ENCODE results near the gene VEPH1.

Gene VEPH1

DNA sequence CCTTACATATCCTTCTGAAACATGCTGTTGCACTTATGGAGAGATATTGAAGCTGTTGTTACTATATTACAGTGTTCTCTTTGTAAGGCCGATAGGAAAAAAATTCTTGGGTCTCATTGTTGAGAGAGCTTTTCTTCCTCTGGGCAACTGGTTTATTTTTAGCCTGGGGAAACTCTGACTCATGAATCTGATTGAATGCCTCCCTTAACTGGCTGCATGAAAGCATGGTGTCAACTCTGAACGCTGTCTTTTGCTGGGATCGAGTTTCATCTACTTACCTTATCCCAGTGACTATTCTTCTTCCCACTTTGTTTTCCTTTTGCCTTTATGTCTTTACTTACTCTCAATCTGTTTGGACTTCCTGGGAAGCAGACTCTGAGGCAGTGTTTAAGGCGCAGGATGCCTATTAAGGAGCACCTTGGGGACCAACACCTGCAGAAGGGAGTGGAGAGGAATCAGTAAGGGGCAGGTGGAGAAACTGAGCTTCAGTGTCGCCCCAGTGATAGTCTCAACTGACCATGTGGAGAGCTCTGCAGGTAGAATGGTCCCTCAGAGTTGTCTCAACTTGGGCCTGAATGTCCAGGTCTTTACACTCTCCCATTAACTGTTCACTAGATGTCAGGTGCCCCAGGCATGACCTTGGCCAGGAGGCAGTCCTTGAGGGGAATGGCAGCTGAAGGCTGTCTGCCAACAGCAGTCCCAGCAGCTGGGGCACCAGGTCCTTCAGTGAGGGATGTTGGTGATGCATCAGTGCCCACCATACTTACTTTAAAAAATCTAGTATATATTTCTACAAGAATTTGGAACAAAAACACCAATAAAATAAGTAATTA is 254.4 kb downstream of the VEPH1 start:
- DNase-seq = peak; percentile 62

DNA sequence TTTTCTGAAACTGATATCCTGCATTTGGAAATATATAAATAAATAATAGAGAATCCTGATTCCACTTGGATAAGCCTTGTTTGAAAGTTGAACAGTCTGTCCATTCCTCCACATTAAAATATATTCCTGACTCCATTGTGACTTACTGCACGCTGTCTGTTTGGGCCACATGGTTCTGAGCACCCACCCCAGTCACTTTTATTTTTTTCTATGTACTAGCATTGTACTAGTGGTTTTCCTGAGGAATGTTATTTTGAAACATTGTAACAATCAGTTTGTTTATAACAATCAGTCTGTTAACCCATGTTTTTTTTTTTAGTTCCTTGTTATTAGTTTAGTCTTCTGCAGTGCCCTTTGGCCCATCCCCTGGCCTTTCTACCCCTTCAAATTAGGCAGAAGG is 255.8 kb downstream of the VEPH1 start:
- DNase-seq = no peak

DNA sequence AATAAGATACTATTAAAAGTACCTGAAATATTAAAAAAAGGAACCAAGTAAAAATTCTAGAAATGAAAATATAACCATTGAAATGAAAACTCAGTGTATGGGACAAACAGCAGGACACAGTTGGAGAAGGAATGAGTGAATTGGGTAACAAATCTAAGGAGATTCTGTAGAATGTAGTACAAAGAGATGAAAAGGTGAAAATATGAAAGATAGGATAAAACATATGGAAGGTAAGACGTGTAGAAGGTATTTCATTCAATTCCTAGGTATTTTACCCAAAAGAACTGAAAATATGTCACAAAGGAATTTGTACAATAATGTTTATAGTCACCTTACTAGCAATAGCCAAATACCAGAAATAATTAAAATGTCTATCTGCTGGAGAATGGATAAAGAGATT is 260.4 kb downstream of the VEPH1 start:
- no peak for DNase-seq

DNA sequence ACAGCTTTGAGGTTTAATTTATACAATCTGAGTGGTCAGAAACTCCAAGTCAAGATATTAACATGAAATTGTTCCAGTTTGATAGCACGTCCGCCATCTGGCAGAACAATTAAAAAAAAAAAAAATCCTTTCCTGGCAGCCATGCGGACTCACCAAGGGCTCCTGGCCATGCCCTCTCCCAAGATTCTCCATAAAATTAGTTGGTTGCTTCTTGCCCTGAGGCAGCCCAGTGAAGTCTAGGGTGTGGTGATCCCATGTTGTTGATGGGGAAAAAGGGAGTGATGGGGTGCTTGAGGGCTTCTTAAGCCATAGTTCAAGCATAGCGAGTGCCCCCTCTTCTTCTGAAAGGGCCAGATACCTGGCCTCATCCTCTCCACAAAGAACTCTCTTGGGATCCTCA is 261.6 kb downstream of the VEPH1 start:
- DNase-seq = no peak

DNA sequence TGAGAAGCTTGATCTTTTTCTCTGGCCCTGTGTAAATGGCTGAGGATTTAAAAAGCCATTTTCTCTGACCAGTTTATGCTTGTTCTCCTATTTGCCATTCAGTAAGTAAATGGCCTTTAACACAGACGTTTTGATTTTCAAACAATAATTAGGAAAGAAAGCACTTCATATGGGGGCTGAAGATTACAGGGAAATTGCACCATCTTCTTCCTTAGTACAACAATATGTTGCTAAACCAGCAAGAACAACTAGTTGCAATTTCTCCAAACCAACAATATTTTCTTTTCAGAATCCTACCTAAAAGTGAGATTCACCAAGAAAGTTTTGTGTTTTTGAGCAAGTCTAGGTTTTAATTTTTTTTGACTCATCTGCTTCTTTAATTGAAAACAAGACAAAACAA is 262.8 kb downstream of the VEPH1 start:
- DNase-seq = peak; percentile 5

DNA sequence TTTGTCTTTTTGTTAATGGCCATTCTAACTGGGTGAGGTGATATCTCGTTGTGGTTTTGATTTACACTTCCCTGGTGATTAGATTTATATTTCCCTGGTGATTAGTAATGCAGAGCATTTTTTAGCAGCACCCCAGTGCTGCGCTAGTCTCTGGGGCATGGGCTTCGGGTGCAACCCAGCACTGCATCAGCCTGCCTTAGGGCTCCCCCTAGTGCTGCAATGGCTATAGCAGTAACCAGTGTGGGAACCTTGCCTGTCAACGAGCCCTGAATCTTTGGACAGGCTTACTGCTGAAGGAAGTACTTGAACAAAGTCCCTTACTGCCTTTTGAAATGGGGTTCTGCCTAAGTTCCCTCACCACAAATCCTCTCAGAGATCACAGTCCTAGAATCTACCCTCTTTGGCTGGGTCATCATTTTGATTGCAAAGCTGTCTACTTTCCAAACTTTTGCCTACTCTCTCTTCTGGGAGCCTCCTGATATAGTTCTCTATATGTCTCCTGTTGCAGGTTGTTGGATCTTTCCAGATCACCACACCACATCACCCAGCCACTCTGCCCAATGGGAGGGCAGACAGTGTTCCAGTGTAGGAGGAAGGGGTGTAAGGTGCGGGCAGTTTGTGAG is 264.0 kb downstream of the VEPH1 start:
- peak; percentile 67 for DNase-seq

DNA sequence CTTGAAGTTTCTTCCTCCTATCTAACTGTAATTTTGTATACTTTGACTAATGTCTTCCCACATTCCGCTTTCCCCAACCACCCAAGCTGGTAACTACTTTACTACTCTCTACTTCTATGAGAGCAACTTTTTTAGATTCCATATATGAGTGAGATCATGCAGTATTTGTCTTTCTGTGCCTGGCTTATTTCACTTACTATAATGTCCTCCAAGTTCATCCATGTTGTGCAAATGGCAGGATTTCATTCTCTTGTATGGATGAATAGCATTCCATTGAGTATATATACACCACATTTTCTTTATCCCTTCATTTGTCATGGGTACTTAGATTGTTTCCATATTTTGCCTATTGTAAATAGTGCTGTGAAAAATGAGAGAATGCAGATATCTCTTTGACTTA is 264.8 kb downstream of the VEPH1 start:
- DNase-seq = no peak

DNA sequence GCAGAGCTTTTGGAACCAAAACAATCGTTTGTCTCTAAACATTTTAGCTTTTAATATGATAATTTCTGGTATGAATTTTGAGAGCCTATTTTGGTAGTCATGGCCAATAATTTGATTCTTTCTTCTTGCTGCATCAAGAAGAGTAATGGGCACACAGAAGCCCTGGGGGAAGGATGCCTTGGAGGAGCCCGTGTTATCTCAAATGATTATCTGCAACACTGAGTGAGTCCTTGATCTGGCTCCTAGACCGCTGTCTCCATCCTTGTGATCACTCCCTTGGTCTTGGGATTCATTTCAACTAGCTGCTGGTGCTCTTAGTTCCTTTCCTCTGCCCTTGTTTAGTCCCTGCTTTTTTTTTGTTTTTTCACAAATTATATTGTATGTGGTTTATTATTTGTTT is 265.3 kb downstream of the VEPH1 start:
- DNase-seq = no peak

DNA sequence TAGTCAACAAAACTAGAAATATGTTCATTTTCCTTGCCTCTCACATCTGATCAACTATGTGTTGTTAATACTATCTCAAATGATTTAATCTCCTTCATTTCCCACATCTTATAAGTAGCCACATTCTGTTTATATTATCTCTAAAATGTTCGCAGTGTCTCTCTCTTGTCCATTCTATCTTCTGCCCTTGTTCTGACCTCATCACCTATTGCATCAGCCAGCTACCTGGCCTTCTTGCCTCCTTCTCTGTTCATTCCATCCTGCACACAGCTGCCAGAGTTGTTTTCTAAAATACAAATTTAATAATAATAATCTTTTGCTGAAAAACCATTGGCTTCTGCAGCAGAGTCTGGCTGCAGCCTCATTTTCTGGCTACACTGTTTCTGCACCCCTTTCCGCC is 267.9 kb downstream of the VEPH1 start:
- no peak for DNase-seq

DNA sequence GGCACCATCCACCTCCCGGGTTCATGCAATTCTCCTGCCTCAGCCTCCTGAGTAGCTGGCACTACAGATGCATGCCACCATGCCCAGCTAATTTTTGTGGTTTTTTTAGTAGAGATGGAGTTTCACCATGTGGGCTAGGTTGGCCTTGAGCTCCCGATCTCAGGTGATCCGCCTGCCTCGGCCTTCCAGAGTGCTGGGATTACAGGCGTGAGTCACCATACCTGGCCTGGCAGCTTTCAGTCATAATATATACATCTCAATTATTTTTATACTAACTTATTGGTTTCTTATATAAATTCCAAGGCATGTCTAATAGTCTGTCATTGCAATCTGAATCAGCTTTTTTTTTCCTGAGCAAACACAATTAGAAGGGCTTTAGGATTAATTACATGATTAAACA is 269.3 kb downstream of the VEPH1 start:
- DNase-seq = no peak

DNA sequence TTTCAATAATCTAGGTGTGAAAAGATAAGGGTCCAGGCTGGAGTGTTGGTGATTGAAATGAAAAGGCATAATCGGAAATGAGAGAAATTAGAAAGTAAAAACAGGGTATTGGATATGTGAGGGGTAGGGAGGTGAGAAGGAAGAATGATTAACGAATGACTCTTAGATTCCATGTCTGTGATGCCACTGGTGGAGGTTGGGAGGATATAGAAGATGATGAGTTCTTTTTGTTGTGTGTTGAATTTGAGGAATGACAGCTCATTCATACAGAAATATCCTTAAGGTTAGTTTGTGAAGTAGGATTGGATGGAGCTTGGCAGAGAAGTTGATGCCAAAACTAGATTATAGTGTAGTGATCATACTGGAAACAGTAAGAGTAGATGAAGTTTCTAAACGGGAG is 271.1 kb downstream of the VEPH1 start:
- no peak for DNase-seq

DNA sequence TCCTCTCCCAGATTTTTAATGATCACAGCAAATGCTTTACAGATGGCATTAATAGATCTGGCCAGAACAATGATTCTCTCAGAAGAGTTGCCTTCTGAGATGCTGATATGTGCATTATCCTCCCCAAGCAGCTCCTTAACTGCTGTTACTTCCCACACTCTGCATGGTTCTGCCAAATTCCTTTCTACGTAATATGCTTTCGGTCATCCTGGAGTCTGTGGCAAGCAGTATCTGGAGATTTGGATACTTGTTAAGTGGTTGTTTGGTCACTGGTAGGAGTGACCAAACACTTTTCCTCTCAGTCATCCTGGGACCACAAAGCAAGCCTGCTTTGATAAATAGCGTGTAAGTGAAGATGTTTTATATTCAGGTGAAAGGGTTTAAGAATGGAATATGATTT is 272.1 kb downstream of the VEPH1 start:
- DNase-seq = no peak

DNA sequence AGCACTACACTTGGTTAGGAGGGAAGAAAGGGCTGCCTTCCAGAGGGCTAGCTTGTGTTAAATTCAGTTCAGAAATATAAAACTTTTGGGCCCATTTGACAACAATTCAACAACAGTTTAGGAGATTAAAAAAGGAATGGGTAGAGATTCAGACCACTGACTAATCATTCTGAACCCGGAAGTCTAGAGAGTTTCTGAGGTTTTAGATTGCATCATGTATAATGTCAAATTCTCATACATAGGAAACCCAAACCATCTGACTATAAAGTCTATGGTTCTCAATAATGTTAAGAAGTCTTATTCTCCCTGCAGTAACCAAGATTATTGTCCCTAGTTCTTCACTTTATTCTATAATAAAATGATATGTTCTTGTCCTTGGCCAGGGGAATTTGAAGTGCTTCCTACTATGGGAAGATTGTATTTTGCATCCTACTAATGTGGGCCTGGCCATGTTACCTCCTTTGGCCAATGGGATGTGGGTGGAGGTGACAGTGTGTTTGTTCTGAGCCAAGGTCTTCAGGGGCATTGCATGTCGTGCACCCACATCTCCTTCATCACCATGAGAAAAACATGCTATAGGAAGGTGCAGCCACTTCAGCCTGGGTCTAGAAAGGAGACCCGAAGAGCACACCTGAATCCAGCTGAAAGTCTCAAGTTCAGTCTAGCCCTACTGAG is 276.9 kb downstream of the VEPH1 start:
- DNase-seq = no peak

DNA sequence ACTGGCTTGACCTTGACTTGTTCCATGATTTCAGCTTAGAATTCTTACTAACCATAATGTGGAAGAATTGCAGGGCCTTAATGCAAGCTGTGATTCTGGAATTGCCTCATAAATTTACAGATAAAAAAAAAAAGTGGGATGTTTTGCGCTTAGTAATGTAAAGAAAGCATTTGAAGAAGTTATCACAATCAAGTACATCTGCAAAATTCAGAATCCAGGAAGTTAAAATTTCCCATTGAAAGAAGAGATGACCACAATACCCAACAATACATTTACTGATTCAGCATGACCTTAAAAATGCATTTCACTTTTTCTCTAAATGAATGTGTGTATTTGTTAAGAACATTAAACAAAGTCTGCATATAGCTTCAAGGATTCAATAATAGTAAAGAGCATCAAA is 278.2 kb downstream of the VEPH1 start:
- no peak for DNase-seq

DNA sequence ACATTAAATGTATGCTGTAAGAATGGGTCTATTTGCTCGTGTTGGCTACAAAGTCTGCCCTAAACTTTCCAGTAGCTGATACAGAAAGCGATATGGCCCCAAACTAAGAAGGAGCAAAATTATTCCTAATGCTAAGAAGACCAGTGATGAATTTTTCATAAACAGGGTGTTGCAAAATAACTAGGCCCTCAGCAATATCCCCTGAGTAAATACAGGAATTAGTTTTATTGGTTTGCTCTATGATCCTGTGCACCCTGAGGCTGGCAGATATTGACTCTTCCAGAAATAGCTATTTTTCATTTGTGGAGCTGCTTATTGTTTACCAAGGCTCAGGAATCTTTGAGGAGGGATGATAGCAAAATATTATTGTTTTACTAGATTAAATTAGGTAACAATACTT is 282.3 kb downstream of the VEPH1 start:
- DNase-seq = peak; percentile 38

DNA sequence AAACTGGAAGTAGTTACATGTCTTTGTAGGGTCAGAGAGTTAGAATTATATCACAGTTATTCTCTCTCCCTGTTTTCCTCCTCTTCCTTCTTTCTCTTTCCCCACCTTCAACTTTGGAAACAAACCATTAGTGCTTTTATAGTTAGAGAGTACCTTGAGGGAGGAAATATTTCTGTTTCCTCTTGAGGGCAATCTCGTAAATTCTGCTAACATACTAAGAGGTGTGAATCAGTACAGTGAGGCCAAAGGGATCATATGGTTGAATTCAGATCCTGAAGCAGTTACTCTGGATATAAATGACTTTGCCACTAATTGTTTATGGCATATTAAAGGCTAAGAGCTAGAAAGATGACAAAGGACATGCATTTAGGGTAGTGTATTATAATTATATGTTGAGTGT is 283.0 kb downstream of the VEPH1 start:
- DNase-seq = peak; percentile 82

DNA sequence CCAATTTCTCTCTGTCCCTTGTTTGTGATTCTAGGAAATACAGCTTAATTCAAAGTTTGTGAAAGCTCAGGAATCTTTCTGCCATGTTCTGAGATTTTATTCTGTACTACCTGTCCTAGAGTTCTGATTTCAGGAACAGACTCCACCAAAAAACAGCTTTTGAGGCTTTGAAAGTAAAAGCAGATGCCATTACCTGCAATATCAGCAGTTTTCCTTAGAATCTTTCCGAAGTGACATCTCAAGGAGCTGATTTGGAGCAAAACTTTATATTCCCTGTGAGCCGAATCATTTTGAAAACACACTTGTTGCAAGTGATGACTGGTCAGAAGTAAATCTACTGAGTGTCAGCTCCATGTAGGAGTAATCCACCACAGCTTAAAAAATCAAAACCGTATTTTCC is 284.0 kb downstream of the VEPH1 start:
- DNase-seq = no peak

Measured in NCI-H69 (cell line).